ENCODE results near the gene HNRNPUL2.
"Not testable (repeated sequence)": the region's sequence is repeated elsewhere in the genome, so short reads cannot be mapped to it uniquely, and the experiment has no call there.

The HNRNPUL2 gene

GRCh38 chr11:62727165-62727871 lies at the start of gene HNRNPUL2:
HNRNPUL2 (minus strand) TSS chr11:62727457; CDS start chr11:62727156, 301 bp downstream.
- DNase-seq (ENCODE audit: low read depth in 2 of 2), result peak; percentile 93 to 96

GRCh38 chr11:62775646-62776045 lies 48.4 kb upstream of the HNRNPUL2 start:
- no peak for DNase-seq (ENCODE audit: low read depth in 2 of 2)

- no peak for DNase-seq (ENCODE audit: low read depth in 2 of 2)
These were observed 47.1 kb upstream of the HNRNPUL2 start for GRCh38 chr11:62774407-62774806.

GRCh38 chr11:62771144-62772021 lies 44.1 kb upstream of the HNRNPUL2 start, which contains the start of gene TAF6L:
TAF6L (plus strand) TSS chr11:62771396; CDS start chr11:62775784, 4,388 bp downstream.
- peak; percentile 75 to 76 for DNase-seq (ENCODE audit: low read depth in 2 of 2)

- no peak for DNase-seq (ENCODE audit: low read depth in 2 of 2)
These were observed 43.5 kb upstream of the HNRNPUL2 start for GRCh38 chr11:62770778-62771143.

- DNase-seq (ENCODE audit: low read depth in 2 of 2), result not testable (repeated sequence)
These were observed 33.6 kb upstream of the HNRNPUL2 start for GRCh38 chr11:62760867-62761227.

- DNase-seq (ENCODE audit: low read depth in 2 of 2), result no peak
These were observed 30.9 kb upstream of the HNRNPUL2 start for GRCh38 chr11:62757846-62758788.

- DNase-seq (ENCODE audit: low read depth in 2 of 2), result no peak
These were observed 27.9 kb upstream of the HNRNPUL2 start for GRCh38 chr11:62755086-62755615.

- peak; percentile 92 to 93 for DNase-seq (ENCODE audit: low read depth in 2 of 2)
These were observed 26.7 kb upstream of the HNRNPUL2 start, which contains the start of gene ZBTB3 for GRCh38 chr11:62753736-62754603. ZBTB3 (minus strand) TSS chr11:62754160; CDS start chr11:62753664, 496 bp downstream.

- DNase-seq (ENCODE audit: low read depth in 2 of 2), result no peak
These were observed 25.9 kb upstream of the HNRNPUL2 start for GRCh38 chr11:62752994-62753735.

GRCh38 chr11:62752177-62752785 lies 25.0 kb upstream of the HNRNPUL2 start:
- DNase-seq (ENCODE audit: low read depth in 2 of 2), result no peak

- not testable (repeated sequence) for DNase-seq (ENCODE audit: low read depth in 2 of 2)
These were observed 22.7 kb upstream of the HNRNPUL2 start for GRCh38 chr11:62749931-62750330.

GRCh38 chr11:62747475-62748160 lies 20.4 kb upstream of the HNRNPUL2 start:
- no peak for DNase-seq (ENCODE audit: low read depth in 2 of 2)

GRCh38 chr11:62737196-62737595 lies 9.9 kb upstream of the HNRNPUL2 start:
- no peak for DNase-seq (ENCODE audit: low read depth in 2 of 2)

GRCh38 chr11:62732830-62733229 lies 5.6 kb upstream of the HNRNPUL2 start:
- no peak for DNase-seq (ENCODE audit: low read depth in 2 of 2)

- DNase-seq (ENCODE audit: low read depth in 2 of 2), result not testable (repeated sequence)
These were observed 2.8 kb upstream of the HNRNPUL2 start for GRCh38 chr11:62730076-62730475.

- peak; percentile 58 to 71 for DNase-seq (ENCODE audit: low read depth in 2 of 2)
These were observed 1.1 kb upstream of the HNRNPUL2 start, which contains the start of gene TTC9C for GRCh38 chr11:62728171-62728988. TTC9C (plus strand) TSS chr11:62728486; CDS start chr11:62728849, 363 bp downstream.

GRCh38 chr11:62727872-62728170 lies 564 bp upstream of the HNRNPUL2 start:
- DNase-seq (ENCODE audit: low read depth in 2 of 2), result peak; percentile 46 to 52
